Trophoblast cell (in vitro differentiated cells and primary cell): ENCODE results near the gene DIP2B.

Source experiments
- DNase-seq, 2 donors: peaks; one replicate each; pipeline ENCODE4 v3.0.0-alpha.2; 2016
- H2AFZ ChIP-seq: 2 replicates; pipeline ENCODE4 v1.6.1; 2013; ENCODE audit warnings: low read length, moderate library complexity, mild to moderate bottlenecking; ENCODE audit not compliant: insufficient read depth, poor library complexity
- H2AK5ac ChIP-seq: 2 replicates; pipeline ENCODE4 v1.6.1; 2013; ENCODE audit warnings: mild to moderate bottlenecking, low read length
- H2BK120ac ChIP-seq: 2 replicates; pipeline ENCODE4 v1.6.1; 2013; ENCODE audit warnings: low read length, mild to moderate bottlenecking, moderate library complexity; ENCODE audit not compliant: insufficient read depth, poor library complexity
- H2BK12ac ChIP-seq: 2 replicates; pipeline ENCODE4 v1.6.1; 2013; ENCODE audit warnings: mild to moderate bottlenecking, low read length, moderate library complexity
- H2BK5ac ChIP-seq: 2 replicates; pipeline ENCODE4 v1.6.1; 2013; ENCODE audit warnings: low read length, low read depth, moderate library complexity, mild to moderate bottlenecking; ENCODE audit not compliant: poor library complexity
- H3K14ac ChIP-seq: 2 replicates; pipeline ENCODE4 v1.6.1; 2013; ENCODE audit warnings: mild to moderate bottlenecking, low read length
- H3K18ac ChIP-seq: 2 replicates; pipeline ENCODE4 v1.6.1; 2013; ENCODE audit warnings: mild to moderate bottlenecking, low read length
- H3K23ac ChIP-seq: 2 replicates; pipeline ENCODE4 v1.6.1; 2013; ENCODE audit warnings: low read length
- H3K27ac ChIP-seq: 2 replicates; pipeline ENCODE4 v1.5.1; 2013; ENCODE audit warnings: low read depth, mild to moderate bottlenecking, inconsistent platforms, low read length, moderate library complexity
- H3K27me3 ChIP-seq: 2 replicates; pipeline ENCODE4 v1.6.1; 2013; ENCODE audit warnings: inconsistent platforms, mild to moderate bottlenecking, low read length, moderate library complexity; ENCODE audit not compliant: insufficient read depth
- H3K36me3 ChIP-seq, 2 experiments: 1 replicate in 1 of 2; 2 replicates in 1 of 2; pipeline ENCODE4 v1.6.1; 2013; ENCODE audit warnings: low read length in 2 of 2, mild to moderate bottlenecking in 2 of 2, moderate library complexity in 1 of 2; ENCODE audit not compliant: insufficient read depth in 2 of 2, control insufficient read depth in 1 of 2
- H3K4ac ChIP-seq: 2 replicates; pipeline ENCODE4 v1.6.1; 2013; ENCODE audit warnings: low read depth, mild to moderate bottlenecking, low read length, moderate library complexity
- H3K4me1 ChIP-seq, 2 experiments: 1 replicate in 1 of 2; 2 replicates in 1 of 2; pipeline ENCODE4 v1.6.1; 2013; ENCODE audit warnings: low read length in 2 of 2, mild to moderate bottlenecking in 2 of 2, moderate library complexity in 1 of 2; ENCODE audit not compliant: insufficient read depth in 2 of 2, control insufficient read depth in 1 of 2
- H3K4me2 ChIP-seq: 2 replicates; pipeline ENCODE4 v1.6.1; 2013; ENCODE audit warnings: inconsistent platforms, mild to moderate bottlenecking, low read length, moderate library complexity
- H3K4me3 ChIP-seq: 2 replicates; pipeline ENCODE4 v1.5.1; 2013; ENCODE audit warnings: mild to moderate bottlenecking, low read depth, low read length, inconsistent platforms
- H3K79me1 ChIP-seq: one replicate; pipeline ENCODE4 v1.6.1; 2013; ENCODE audit warnings: low read length
- H3K79me2 ChIP-seq: 2 replicates; pipeline ENCODE4 v1.6.1; 2013; ENCODE audit warnings: low read length, mild to moderate bottlenecking; ENCODE audit not compliant: control insufficient read depth, insufficient read depth, poor library complexity
- H3K9ac ChIP-seq: 2 replicates; pipeline ENCODE4 v1.6.1; 2013; ENCODE audit warnings: mild to moderate bottlenecking, low read length
- H3K9me3 ChIP-seq: 2 replicates; pipeline ENCODE4 v1.6.1; 2013; ENCODE audit warnings: low read depth, mild to moderate bottlenecking, control low read depth, inconsistent platforms, low read length; ENCODE audit not compliant: insufficient read depth
- H4K12ac ChIP-seq: 2 replicates; pipeline ENCODE4 v1.6.1; 2013; ENCODE audit warnings: low read depth, mild to moderate bottlenecking, low read length, moderate library complexity
- H4K8ac ChIP-seq: 2 replicates; pipeline ENCODE4 v1.6.1; 2013; ENCODE audit warnings: low read depth, mild to moderate bottlenecking, low read length, moderate library complexity
- H4K91ac ChIP-seq: one replicate; pipeline ENCODE4 v1.6.1; 2013; ENCODE audit warnings: low read depth, mild to moderate bottlenecking, low read length, moderate library complexity
- WGBS: extraction: QIAGEN DNeasy Blood & Tissue Kit; methylation state at CpG from one replicate; pipeline ENCODE4 v1.1.7; 2013; ENCODE audit warnings: missing lambda C conversion rate; ENCODE audit not compliant: insufficient read length, insufficient coverage; ENCODE audit errors: extremely low coverage; 5-methylcytosine and 5-hydroxymethylcytosine counted together

The DIP2B gene

DNA sequence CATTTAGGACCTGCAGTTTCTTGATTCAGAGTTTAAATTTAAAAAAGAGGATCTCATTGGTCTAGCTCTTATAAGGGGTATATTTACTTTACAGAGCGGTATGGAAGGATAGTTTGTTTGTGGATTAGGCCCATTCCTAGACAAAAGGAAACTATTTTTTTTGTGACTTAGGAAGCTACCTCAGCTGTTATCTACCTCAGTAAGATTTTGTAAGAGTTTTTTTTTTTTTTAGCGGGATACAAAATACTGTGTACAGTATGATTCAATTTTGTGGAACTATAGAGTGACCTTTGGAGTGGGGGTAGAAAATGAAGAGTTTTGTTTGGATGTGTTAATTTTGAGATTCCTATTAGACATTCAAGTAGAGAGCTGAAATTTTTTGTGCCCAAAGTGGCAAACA lies 154.5 kb downstream of the DIP2B start:
- no peak for DNase-seq
- Histone ChIP-seq H3K27me3 (no peaks in the 10 kb centered on the region), H3K18ac (no peak overlapping the region), H3K14ac (no peak overlapping the region), H2AK5ac (no peak overlapping the region), H3K27ac (no peak overlapping the region), H4K91ac (no peak overlapping the region), H3K79me2 (no peaks in the 10 kb centered on the region), H3K4me2 (no peak overlapping the region), H2BK5ac (no peak overlapping the region), H3K9ac (no peak overlapping the region), H3K4me1 (no peaks in the 10 kb centered on the region), H3K36me3 (peaks cover 0 to 2% of the 10 kb centered on the region in 2 experiments), H2BK12ac (no peak overlapping the region), H2AFZ (no peak overlapping the region), H3K4ac (no peak overlapping the region), H4K8ac (no peak overlapping the region), H2BK120ac (no peak overlapping the region), H3K9me3 (no peaks in the 10 kb centered on the region), H3K4me3 (no peak overlapping the region), H3K79me1 (no peaks in the 10 kb centered on the region), H4K12ac (no peak overlapping the region), H3K23ac (no peak overlapping the region)
- no CpG with 5 or more reads among the region's 2 CpGs for WGBS

DNA sequence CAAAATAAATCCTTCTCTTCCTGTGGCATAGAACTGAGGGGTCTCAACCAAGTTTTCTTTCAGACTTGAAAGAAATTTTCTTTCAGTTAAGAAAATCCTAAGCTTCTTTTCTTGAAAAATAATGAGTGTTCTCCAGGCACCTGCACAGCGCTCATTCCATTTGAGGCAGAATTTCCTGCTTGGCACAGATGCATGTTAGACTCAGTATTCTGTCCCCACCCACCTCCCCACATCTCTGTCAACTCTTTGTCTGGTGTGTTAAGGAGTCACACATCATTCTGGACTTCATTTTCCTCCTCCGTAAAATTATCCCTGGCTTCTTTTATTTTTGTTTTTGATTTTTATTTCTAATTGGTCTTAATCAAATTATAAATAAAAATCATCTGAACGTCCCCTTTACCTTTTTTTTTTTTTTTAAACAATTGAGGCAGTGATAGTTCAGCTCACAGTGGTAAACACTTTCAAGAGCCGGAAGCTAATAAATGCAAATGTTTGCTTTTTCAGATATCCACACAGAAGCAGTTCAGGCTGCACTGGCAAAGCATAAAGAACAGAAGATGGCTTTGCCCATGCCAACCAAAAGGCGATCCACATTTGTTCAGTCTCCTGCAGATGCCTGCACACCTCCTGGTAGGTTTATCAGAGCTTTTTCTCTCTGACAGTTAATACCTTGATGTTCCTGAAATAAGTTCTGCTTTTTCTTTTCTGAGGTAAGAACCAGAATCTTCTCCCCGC lies 155.1 kb downstream of the DIP2B start:
- Histone ChIP-seq H3K27me3 (no peaks in the 10 kb centered on the region), H3K4me1 (no peaks in the 10 kb centered on the region), H3K79me1 (no peaks in the 10 kb centered on the region), H3K4me2 (no peak overlapping the region), H3K9me3 (no peaks in the 10 kb centered on the region), H3K36me3 (peaks cover 0 to 2% of the 10 kb centered on the region in 2 experiments), H3K27ac (no peak overlapping the region), H3K79me2 (no peaks in the 10 kb centered on the region), H3K18ac (no peak overlapping the region), H2AFZ (no peak overlapping the region), H4K12ac (no peak overlapping the region), H3K23ac (no peak overlapping the region), H2BK120ac (no peak overlapping the region), H3K14ac (no peak overlapping the region), H2BK5ac (no peak overlapping the region), H4K8ac (no peak overlapping the region), H2AK5ac (no peak overlapping the region), H3K9ac (no peak overlapping the region), H2BK12ac (no peak overlapping the region), H4K91ac (no peak overlapping the region), H3K4me3 (no peak overlapping the region), H3K4ac (no peak overlapping the region)
- no CpG with 5 or more reads among the region's 6 CpGs for WGBS
- no peak for DNase-seq

DNA sequence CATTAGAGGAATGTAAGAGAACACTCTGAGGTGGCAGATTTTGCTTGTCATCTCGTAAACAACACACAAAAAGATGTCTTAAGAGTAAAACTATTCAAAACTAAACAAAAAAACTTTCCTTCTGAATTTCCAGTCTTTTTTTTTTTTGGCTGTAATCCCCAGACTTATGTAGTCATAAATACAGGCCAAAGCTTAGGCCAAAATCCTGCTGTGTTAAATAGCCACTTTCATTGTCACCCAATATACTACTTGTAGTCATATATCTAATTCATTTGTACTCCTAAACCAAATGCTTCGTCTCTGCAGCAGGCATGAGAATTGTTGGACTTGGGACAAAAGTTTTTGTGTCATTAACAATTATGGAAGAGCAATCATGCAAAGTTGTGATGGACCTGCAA lies 155.6 kb downstream of the DIP2B start:
- no CpG with 5 or more reads among the region's 2 CpGs for whole genome bisulfite sequencing

DNA sequence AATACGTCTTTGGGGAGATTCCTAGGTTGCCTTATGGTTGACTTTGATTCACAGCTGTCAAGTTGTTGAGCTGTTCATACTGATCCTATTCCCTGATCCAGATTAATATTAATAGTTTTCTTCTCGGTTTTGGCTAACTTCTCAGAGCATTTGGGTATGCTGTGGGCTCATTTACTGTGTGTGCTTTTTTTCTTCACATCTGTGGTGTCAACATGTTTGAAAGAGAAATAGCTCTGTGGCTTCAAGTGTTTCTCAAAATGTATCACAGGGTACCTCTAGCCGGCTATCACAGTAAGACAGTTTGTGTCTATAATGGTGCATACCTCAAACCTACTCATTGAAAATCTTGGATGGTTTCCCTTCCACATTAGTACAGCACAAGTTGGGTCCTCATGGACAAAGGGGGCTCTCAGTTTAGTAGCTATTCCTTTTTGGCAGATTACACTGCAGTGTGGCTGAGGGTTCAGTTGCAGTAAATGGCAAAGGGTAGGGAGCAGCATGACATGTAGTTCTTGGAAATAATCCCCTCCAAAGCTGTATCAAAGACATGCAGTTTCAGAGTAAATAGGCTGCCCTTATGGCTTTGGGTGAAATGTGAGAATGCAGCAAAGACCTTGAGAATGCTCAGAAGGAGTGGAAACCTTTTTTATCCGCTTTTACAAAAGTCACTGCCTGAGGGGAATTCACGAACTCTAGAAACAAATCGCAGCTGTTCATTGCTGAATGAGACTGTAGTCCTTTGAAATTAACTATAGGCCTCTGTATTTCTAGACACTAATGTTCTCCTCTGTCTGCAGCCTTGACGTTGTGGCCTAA lies 156.7 kb downstream of the DIP2B start:
- Histone ChIP-seq H3K36me3 (peaks cover 0 to 2% of the 10 kb centered on the region in 2 experiments), H2AK5ac (no peak overlapping the region), H3K9me3 (no peaks in the 10 kb centered on the region), H3K18ac (no peak overlapping the region), H3K4me3 (no peak overlapping the region), H2AFZ (no peak overlapping the region), H3K27ac (no peak overlapping the region), H2BK120ac (no peak overlapping the region), H3K14ac (no peak overlapping the region), H3K79me2 (no peaks in the 10 kb centered on the region), H4K8ac (no peak overlapping the region), H3K27me3 (no peaks in the 10 kb centered on the region), H3K23ac (no peak overlapping the region), H3K9ac (no peak overlapping the region), H4K91ac (no peak overlapping the region), H2BK12ac (no peak overlapping the region), H3K4ac (no peak overlapping the region), H2BK5ac (no peak overlapping the region), H4K12ac (no peak overlapping the region), H3K4me1 (no peaks in the 10 kb centered on the region), H3K4me2 (no peak overlapping the region), H3K79me1 (no peaks in the 10 kb centered on the region)
- no peak for DNase-seq
- no CpG with 5 or more reads among the region's 7 CpGs for WGBS

More for the DNA sequence above, 155.6 kb downstream of the DIP2B start:
- no peak overlapping the region for H3K14ac ChIP-seq
- H3K27ac ChIP-seq: no peak overlapping the region
- no peaks in the 10 kb centered on the region for H3K79me2 ChIP-seq
- no peaks in the 10 kb centered on the region for H3K27me3 ChIP-seq
- no peak overlapping the region for H4K91ac ChIP-seq
- no peak overlapping the region for H4K8ac ChIP-seq
- H2BK5ac ChIP-seq: no peak overlapping the region
- DNase-seq: no peak
- no peak overlapping the region for H3K4me2 ChIP-seq
- no peak overlapping the region for H4K12ac ChIP-seq
- no peaks in the 10 kb centered on the region for H3K4me1 ChIP-seq
- H3K36me3 ChIP-seq: peaks cover 0 to 2% of the 10 kb centered on the region in 2 experiments
- no peak overlapping the region for H2BK12ac ChIP-seq
- no peak overlapping the region for H3K4ac ChIP-seq
- no peaks in the 10 kb centered on the region for H3K79me1 ChIP-seq
- no peak overlapping the region for H3K18ac ChIP-seq
- H2BK120ac ChIP-seq: no peak overlapping the region
- no peak overlapping the region for H3K23ac ChIP-seq
- H3K9ac ChIP-seq: no peak overlapping the region
- H2AK5ac ChIP-seq: no peak overlapping the region
- H3K9me3 ChIP-seq: no peaks in the 10 kb centered on the region
- H3K4me3 ChIP-seq: no peak overlapping the region
- no peak overlapping the region for H2AFZ ChIP-seq
